Muscle layer of duodenum (tissue), 2 donors: ENCODE data around the gene BRI3BP.

Source experiments
- H3K27ac ChIP-seq: one replicate; pipeline ENCODE4 v1.7.0; 2013; ENCODE audit warnings: mild to moderate bottlenecking, low read length
- H3K27me3 ChIP-seq: one replicate; pipeline ENCODE4 v1.7.0; 2013; ENCODE audit warnings: low read depth, mild to moderate bottlenecking, control low read depth, low read length
- H3K36me3 ChIP-seq, 2 donors: one replicate each; pipeline ENCODE4 v1.7.0; 2013; ENCODE audit warnings: low read length in 2 of 2, control low read depth in 1 of 2, mild to moderate bottlenecking in 1 of 2; ENCODE audit not compliant: insufficient read depth in 2 of 2, control insufficient read depth in 1 of 2
- H3K4me1 ChIP-seq, 2 donors: one replicate each; pipeline ENCODE4 v1.7.0; 2013; ENCODE audit warnings: low read length in 2 of 2, mild to moderate bottlenecking in 2 of 2, control low read depth in 1 of 2, moderate library complexity in 1 of 2; ENCODE audit not compliant: insufficient read depth in 2 of 2, control insufficient read depth in 1 of 2
- H3K4me3 ChIP-seq, 2 donors: one replicate each; pipeline ENCODE4 v1.7.0; 2013; ENCODE audit warnings: low read length in 2 of 2, low read depth in 1 of 2, mild to moderate bottlenecking in 1 of 2
- H3K9me3 ChIP-seq, 2 donors: one replicate each; pipeline ENCODE4 v1.7.0; 2013; ENCODE audit warnings: low read length in 2 of 2, control low read depth in 1 of 2, mild to moderate bottlenecking in 1 of 2; ENCODE audit not compliant: control insufficient read depth in 1 of 2
- donor health status: healthy.

Gene BRI3BP

GRCh38 chr12:125005652-125006051 lies 12.2 kb downstream of the BRI3BP start:
- Histone ChIP-seq H3K27me3 (no peaks in the 10 kb centered on the region), H3K9me3 (no peaks in the 10 kb centered on the region), H3K4me1 (no peaks in the 10 kb centered on the region), H3K36me3 (no peaks in the 10 kb centered on the region), H3K27ac (no peak overlapping the region), H3K4me3 (no peak overlapping the region)

GRCh38 chr12:125006365-125006764 lies 12.9 kb downstream of the BRI3BP start:
- no peak overlapping the region for H3K4me3 ChIP-seq
- H3K4me1 ChIP-seq = no peaks in the 10 kb centered on the region
- H3K9me3 ChIP-seq = no peaks in the 10 kb centered on the region
- H3K27ac ChIP-seq = no peak overlapping the region
- no peaks in the 10 kb centered on the region for H3K36me3 ChIP-seq
- no peaks in the 10 kb centered on the region for H3K27me3 ChIP-seq

GRCh38 chr12:125013816-125014442 lies 20.5 kb downstream of the BRI3BP start:
- H3K36me3 ChIP-seq = peaks cover 0 to 5% of the 10 kb centered on the region in 2 donors
- H3K27ac ChIP-seq = no peak overlapping the region
- no peaks in the 10 kb centered on the region for H3K9me3 ChIP-seq
- H3K27me3 ChIP-seq = no peaks in the 10 kb centered on the region
- H3K4me3 ChIP-seq = no peak overlapping the region
- H3K4me1 ChIP-seq = no peaks in the 10 kb centered on the region

- Histone ChIP-seq H3K27me3 (no peaks in the 10 kb centered on the region), H3K27ac (no peak overlapping the region), H3K4me3 (no peak overlapping the region), H3K36me3 (peaks cover 0 to 5% of the 10 kb centered on the region in 2 donors), H3K9me3 (no peaks in the 10 kb centered on the region), H3K4me1 (no peaks in the 10 kb centered on the region)
Measured at GRCh38 chr12:125014526-125014925, 21.1 kb downstream of the BRI3BP start.

- H3K36me3 ChIP-seq = peaks cover 0 to 5% of the 10 kb centered on the region in 2 donors
- no peaks in the 10 kb centered on the region for H3K9me3 ChIP-seq
- H3K27ac ChIP-seq = no peak overlapping the region
- no peaks in the 10 kb centered on the region for H3K27me3 ChIP-seq
- H3K4me3 ChIP-seq = no peak overlapping the region
- no peaks in the 10 kb centered on the region for H3K4me1 ChIP-seq
Measured at GRCh38 chr12:125015680-125016310, 22.4 kb downstream of the BRI3BP start.

- peaks cover 0 to 5% of the 10 kb centered on the region in 2 donors for H3K36me3 ChIP-seq
- H3K4me1 ChIP-seq = no peaks in the 10 kb centered on the region
Measured at GRCh38 chr12:125017801-125018200, 24.4 kb downstream of the BRI3BP start.

GRCh38 chr12:125018356-125018755 lies 24.9 kb downstream of the BRI3BP start:
- Histone ChIP-seq H3K36me3 (peaks cover 5% of the 10 kb centered on the region in 2 donors), H3K4me1 (no peaks in the 10 kb centered on the region), H3K27me3 (no peaks in the 10 kb centered on the region), H3K4me3 (no peak overlapping the region), H3K27ac (no peak overlapping the region), H3K9me3 (peaks cover 0 to 3% of the 10 kb centered on the region in 2 donors)

More at GRCh38 chr12:125017801-125018200, 24.4 kb downstream of the BRI3BP start:
- Histone ChIP-seq H3K27ac (no peak overlapping the region), H3K27me3 (no peaks in the 10 kb centered on the region), H3K9me3 (no peaks in the 10 kb centered on the region), H3K4me3 (no peak overlapping the region)

- H3K4me1 ChIP-seq = no peaks in the 10 kb centered on the region
- peaks cover 5% of the 10 kb centered on the region in 2 donors for H3K36me3 ChIP-seq
- no peak overlapping the region for H3K27ac ChIP-seq
- no peak overlapping the region for H3K4me3 ChIP-seq
- no peaks in the 10 kb centered on the region for H3K27me3 ChIP-seq
- H3K9me3 ChIP-seq = peaks cover 0 to 3% of the 10 kb centered on the region in 2 donors
Measured at GRCh38 chr12:125021096-125021495, 27.7 kb downstream of the BRI3BP start.

- H3K4me3 ChIP-seq = no peak overlapping the region
- no peak overlapping the region for H3K27ac ChIP-seq
- H3K27me3 ChIP-seq = no peaks in the 10 kb centered on the region
- H3K4me1 ChIP-seq = no peaks in the 10 kb centered on the region
- peaks cover 0 to 3% of the 10 kb centered on the region in 2 donors for H3K9me3 ChIP-seq
- H3K36me3 ChIP-seq = peaks cover 5% of the 10 kb centered on the region in 2 donors
Measured at GRCh38 chr12:125021771-125022170, 28.3 kb downstream of the BRI3BP start.

GRCh38 chr12:125023065-125023464 lies 29.6 kb downstream of the BRI3BP start:
- H3K27ac ChIP-seq = no peak overlapping the region

GRCh38 chr12:125024949-125025563 lies 31.6 kb downstream of the BRI3BP start:
- H3K9me3 ChIP-seq = peaks cover 0 to 3% of the 10 kb centered on the region in 2 donors
- H3K36me3 ChIP-seq = peaks cover 0 to 5% of the 10 kb centered on the region in 2 donors
- H3K4me1 ChIP-seq = no peaks in the 10 kb centered on the region
- H3K27me3 ChIP-seq = no peaks in the 10 kb centered on the region
- no peak overlapping the region for H3K4me3 ChIP-seq
- no peak overlapping the region for H3K27ac ChIP-seq

More at GRCh38 chr12:125023065-125023464, 29.6 kb downstream of the BRI3BP start:
- Histone ChIP-seq H3K9me3 (peaks cover 0 to 3% of the 10 kb centered on the region in 2 donors), H3K36me3 (peaks cover 0 to 5% of the 10 kb centered on the region in 2 donors), H3K4me1 (no peaks in the 10 kb centered on the region), H3K4me3 (no peak overlapping the region), H3K27me3 (no peaks in the 10 kb centered on the region)
